Mucosa of descending colon (tissue), 3 donors: Measurements from ENCODE around the gene SEC23IP. TPM values are rescaled to one million over a fixed set of nuclear protein-coding genes. Genes with fewer than 3 reads are reported as not detected.

ENCODE experiments used
- ATAC-seq: fragments of 200-7000 bp; cut with Tn5 transposase; one replicate; pipeline ENCODE4 v1.9.1; 2020; ENCODE audit warnings: mild to moderate bottlenecking, moderate library complexity
- DNase-seq, 3 donors: peaks; one replicate each; pipeline ENCODE4 v3.0.0-alpha.2; 2020
- H3K36me3 ChIP-seq: fragments of 200-600 bp; one replicate; pipeline ENCODE4 v1.8.0; 2021; ENCODE audit warnings: low read depth, mild to moderate bottlenecking
- H3K4me1 ChIP-seq: fragments of 200-600 bp; one replicate; pipeline ENCODE4 v1.8.0; 2021; ENCODE audit warnings: low read depth, mild to moderate bottlenecking
- H3K4me3 ChIP-seq: fragments of 200-600 bp; one replicate; pipeline ENCODE4 v1.8.0; 2021; ENCODE audit warnings: mild to moderate bottlenecking
- H3K9me3 ChIP-seq: fragments of 200-600 bp; one replicate; pipeline ENCODE4 v1.8.0; 2021; ENCODE audit warnings: mild to moderate bottlenecking
- intact Hi-C, 2 donors: fragments of 100-400 bp; cut with DNase I in 1 of 2; cut with micrococcal nuclease in 1 of 2; formaldehyde crosslinking; loops; one replicate each; pipeline versions ENCODE4 v1.11.0 to v1.11.1; 2022; cut with DNase I, micrococcal nuclease
- total RNA-seq, 3 donors: library from RNA; stranded (reverse); fragmentation: NEBNext Ultra II Directional in 2 of 3; extraction: Animal tissue kit (Norgen Biotek cat#: 25700) in 2 of 3; gene quantifications; one replicate each; pipeline versions ENCODE4 v1.2.1 to v1.2.4, GENCODE V29; 2021 to 2023
- TF ChIP-seq, protein P1 (sequence below): fragments of 200-600 bp; IDR thresholded peaks from one replicate; pipeline ENCODE4 v1.8.0; 2022; ENCODE audit warnings: antibody characterized with exemption, mild to moderate bottlenecking
- donor health status: DM: no; HTN: no; CAD: no; lungs with moderate emphysema.
- donor health status: DM: no; HTN: no; CAD: no.
- donor health status: DM: no; HTN: yes; CAD: no.

The SEC23IP gene
- total RNA-seq, 3 donors from 2014 or later: 50.9 to 67.7 (median 66.3) TPM

DNA sequence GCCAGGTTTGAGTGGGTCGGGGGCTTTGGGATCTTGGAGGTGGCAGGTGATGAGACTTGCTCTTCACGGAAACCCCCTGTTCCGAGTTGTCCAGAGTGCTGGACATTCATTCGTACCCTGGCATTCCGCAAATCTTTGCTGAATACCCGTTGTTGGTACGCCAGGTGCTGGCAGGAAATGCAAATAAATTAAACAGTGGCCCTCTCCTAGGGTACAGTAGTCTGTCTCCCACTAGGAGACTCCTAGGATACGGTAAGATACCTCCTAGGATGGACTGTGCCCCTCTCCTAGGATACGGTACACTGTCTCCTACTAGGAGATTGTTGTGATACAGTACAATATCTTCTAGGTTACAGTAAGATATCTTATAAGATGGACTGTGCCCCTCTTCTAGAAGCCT is 544 bp downstream of the SEC23IP start:
- Histone ChIP-seq H3K4me3 (peak overlapping the region; percentile 90), H3K36me3 (no peaks in the 10 kb centered on the region), H3K9me3 (no peaks in the 10 kb centered on the region), H3K4me1 (peaks cover 45% of the 10 kb centered on the region)
- DNase-seq (no peak), ATAC-seq (no peak)
- TF ChIP-seq, protein P1, sequence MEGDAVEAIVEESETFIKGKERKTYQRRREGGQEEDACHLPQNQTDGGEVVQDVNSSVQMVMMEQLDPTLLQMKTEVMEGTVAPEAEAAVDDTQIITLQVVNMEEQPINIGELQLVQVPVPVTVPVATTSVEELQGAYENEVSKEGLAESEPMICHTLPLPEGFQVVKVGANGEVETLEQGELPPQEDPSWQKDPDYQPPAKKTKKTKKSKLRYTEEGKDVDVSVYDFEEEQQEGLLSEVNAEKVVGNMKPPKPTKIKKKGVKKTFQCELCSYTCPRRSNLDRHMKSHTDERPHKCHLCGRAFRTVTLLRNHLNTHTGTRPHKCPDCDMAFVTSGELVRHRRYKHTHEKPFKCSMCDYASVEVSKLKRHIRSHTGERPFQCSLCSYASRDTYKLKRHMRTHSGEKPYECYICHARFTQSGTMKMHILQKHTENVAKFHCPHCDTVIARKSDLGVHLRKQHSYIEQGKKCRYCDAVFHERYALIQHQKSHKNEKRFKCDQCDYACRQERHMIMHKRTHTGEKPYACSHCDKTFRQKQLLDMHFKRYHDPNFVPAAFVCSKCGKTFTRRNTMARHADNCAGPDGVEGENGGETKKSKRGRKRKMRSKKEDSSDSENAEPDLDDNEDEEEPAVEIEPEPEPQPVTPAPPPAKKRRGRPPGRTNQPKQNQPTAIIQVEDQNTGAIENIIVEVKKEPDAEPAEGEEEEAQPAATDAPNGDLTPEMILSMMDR: no peak
- intact Hi-C loops: no loop called here

DNA sequence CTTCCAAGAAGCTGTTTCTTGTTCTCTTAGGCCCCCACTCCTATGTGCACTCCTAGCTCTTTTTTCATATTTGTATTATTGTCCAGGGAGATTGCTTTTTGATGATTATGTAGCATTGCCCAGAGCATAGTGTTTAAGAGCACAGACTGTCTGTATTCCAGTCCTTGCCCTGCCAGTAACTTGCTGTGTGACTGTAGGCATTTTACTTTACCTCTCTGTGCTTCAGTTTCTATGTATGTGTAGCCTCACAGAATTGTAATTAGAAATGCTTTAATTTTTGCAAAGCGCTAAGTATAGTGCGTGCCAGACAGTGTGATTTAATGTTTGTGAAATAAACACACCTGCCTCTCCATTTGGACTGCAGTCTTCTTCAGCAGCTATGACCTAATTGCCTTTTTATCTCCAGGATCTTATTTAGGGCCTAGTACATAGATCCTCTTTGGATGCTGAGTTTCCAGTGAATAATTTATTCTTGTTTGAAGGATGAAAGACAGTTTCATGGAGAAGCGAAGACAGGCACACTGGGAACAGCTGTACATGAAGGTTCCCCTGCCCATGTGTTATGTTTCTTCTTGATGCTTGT is 1.4 kb downstream of the SEC23IP start:
- H3K4me1 ChIP-seq: peaks cover 45% of the 10 kb centered on the region
- no peak for DNase-seq
- H3K4me3 ChIP-seq: no peak overlapping the region
- TF ChIP-seq, protein P1: no peak
- intact Hi-C loops: no loop called here
- no peaks in the 10 kb centered on the region for H3K9me3 ChIP-seq
- ATAC-seq: no peak
- no peaks in the 10 kb centered on the region for H3K36me3 ChIP-seq

DNA sequence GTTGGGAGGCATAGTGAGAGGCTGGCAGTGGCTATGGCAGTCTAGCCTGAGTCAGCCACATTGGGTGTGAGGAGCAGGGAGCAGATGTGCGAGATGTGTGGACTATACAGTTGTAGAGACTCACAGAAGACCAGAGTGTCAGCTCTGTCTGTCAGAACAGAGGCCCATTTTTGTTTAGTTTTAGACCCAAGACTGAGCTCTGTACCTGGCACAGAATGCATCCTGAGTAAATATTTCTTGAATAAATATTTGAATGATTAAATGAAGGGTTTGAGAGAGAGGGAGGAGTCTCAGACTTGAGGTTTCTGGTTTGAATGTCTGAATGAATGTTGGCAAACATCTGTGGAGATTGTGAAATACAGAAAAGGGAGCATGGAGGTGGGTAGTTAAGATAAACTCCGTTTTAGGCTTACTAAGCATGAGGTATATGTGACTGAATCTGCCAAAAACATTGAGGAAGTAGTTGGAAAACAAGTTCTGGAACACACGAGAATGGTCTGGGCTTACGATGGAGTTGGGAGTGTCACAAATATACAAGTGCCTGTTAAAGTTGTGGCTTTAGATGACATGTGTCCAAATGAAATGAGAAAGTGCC is 3.6 kb downstream of the SEC23IP start:
- intact Hi-C loops: no loop called here
- DNase-seq (peak in 1 of 3 donors; percentile 46), ATAC-seq (peak; percentile 3)
- TF ChIP-seq, protein P1: no peak
- Histone ChIP-seq H3K4me1 (peaks cover 45% of the 10 kb centered on the region), H3K9me3 (no peaks in the 10 kb centered on the region), H3K36me3 (no peaks in the 10 kb centered on the region), H3K4me3 (no peak overlapping the region)

DNA sequence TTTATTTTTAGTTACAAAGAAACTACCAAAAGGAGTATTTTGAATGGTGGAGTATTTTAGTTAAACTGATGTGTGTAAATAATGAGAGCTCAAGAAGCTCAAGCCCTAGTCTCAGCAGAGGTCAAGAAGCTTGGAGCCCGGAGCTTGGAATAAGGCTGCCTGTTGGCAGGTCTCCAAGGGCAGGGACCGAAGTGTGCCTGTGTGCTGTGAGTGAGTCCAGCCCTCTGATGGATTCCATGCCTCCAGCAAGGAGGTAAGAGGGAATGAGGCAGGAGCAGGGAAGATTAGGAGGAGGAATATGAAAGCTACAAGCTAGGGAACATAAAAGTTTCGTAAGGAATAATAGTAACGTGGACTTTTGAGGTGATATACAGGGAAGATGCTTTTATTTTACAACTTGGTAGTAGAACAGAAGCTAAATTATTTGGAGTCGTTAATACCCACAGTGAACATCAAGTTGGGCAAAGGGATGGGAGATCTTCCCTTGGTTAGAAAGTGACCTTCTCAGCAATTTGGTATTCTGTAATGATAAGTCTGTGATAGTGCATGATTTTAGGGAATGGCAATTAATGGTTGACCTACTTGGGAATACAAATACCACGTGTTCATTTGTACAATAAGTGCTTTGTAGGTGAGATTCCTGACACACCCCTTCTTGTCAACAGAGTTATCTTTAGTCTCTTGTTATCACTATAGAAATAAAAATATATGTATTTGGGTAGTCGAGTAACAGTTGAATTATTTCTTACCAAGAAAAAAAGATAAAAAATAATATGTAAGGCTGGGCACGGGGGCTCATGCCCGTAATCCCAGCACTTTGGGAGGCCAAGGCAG is 4.6 kb downstream of the SEC23IP start:
- Histone ChIP-seq H3K4me1 (peaks cover 43% of the 10 kb centered on the region), H3K4me3 (no peak overlapping the region), H3K36me3 (no peaks in the 10 kb centered on the region), H3K9me3 (no peaks in the 10 kb centered on the region)
- ATAC-seq (peak; percentile 49), DNase-seq (peak; percentile 68 to 83 (median 75))
- TF ChIP-seq, protein P1: no peak
- intact Hi-C loops: no loop called here

DNA sequence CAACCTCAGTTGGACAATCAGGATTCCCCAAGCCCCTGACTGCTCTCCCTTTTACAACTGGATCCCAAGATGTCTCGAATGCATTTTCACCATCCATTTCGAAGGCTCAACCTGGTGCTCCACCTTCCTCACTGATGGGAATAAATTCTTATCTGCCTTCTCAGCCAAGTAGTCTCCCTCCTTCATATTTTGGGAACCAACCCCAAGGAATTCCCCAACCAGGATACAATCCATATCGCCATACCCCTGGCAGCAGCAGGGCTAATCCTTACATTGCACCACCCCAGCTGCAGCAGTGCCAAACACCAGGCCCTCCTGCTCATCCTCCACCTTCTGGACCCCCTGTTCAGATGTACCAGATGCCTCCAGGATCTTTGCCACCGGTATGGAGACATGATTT is 6.0 kb downstream of the SEC23IP start:
- ATAC-seq (no peak), DNase-seq (no peak)
- intact Hi-C loops: no loop called here
- Histone ChIP-seq H3K4me1 (peaks cover 38% of the 10 kb centered on the region), H3K9me3 (no peaks in the 10 kb centered on the region), H3K4me3 (no peak overlapping the region), H3K36me3 (no peaks in the 10 kb centered on the region)
- TF ChIP-seq, protein P1: no peak
